NCI-H446 (cell line): Measurements from ENCODE around the gene IDI2.

Experiments used
- DNase-seq, 2 experiments: peaks; one replicate each; lab custom pipeline; 2025; lab: John Stamatoyannopoulos, UW

Gene IDI2

GRCh38 chr10:1007583-1007982 lies 18.1 kb downstream of the IDI2 start:
- DNase-seq: no peak

- DNase-seq: no peak
Observed at GRCh38 chr10:1006573-1006972, 19.1 kb downstream of the IDI2 start.

GRCh38 chr10:1003884-1004670 lies 21.6 kb downstream of the IDI2 start:
- no peak for DNase-seq

GRCh38 chr10:1002425-1003006 lies 23.1 kb downstream of the IDI2 start:
- DNase-seq: no peak

- DNase-seq: no peak
Observed at GRCh38 chr10:997266-998022, 28.2 kb downstream of the IDI2 start.

GRCh38 chr10:996031-996430 lies 29.6 kb downstream of the IDI2 start:
- DNase-seq: no peak

GRCh38 chr10:995559-995926 lies 30.1 kb downstream of the IDI2 start:
- no peak for DNase-seq

- DNase-seq: no peak
Observed at GRCh38 chr10:994836-995558, 30.7 kb downstream of the IDI2 start.

GRCh38 chr10:992871-993270 lies 32.8 kb downstream of the IDI2 start:
- DNase-seq: no peak

GRCh38 chr10:992467-992866 lies 33.2 kb downstream of the IDI2 start:
- no peak for DNase-seq

GRCh38 chr10:990808-991207 lies 34.9 kb downstream of the IDI2 start:
- no peak for DNase-seq

- peak in 1 of 2 experiments; percentile 49 for DNase-seq
Observed at GRCh38 chr10:988667-989545, 36.8 kb downstream of the IDI2 start.

- peak; percentile 93 to 97 for DNase-seq
Observed at GRCh38 chr10:987870-988666, 37.6 kb downstream of the IDI2 start, which contains the start of gene GTPBP4. Gene GTPBP4 (plus strand): TSS chr10:988434. CDS start chr10:988480, 46 bp downstream.

- DNase-seq: no peak
Observed at GRCh38 chr10:987620-987869, 38.1 kb downstream of the IDI2 start.

- no peak for DNase-seq
Observed at GRCh38 chr10:986881-987619, 38.6 kb downstream of the IDI2 start.

- DNase-seq: no peak
Observed at GRCh38 chr10:986137-986825, 39.4 kb downstream of the IDI2 start.

- DNase-seq: no peak
Observed at GRCh38 chr10:985361-985760, 40.3 kb downstream of the IDI2 start.

- DNase-seq: no peak
Observed at GRCh38 chr10:983971-984655, 41.5 kb downstream of the IDI2 start.

- no peak for DNase-seq
Observed at GRCh38 chr10:983401-983800, 42.3 kb downstream of the IDI2 start.
